Hepatocyte (in vitro differentiated cells): ENCODE results near the gene ZC3HAV1. TPM values are rescaled to one million over a fixed set of nuclear protein-coding genes. Genes with fewer than 3 reads are reported as not detected.
"Not testable (repeated sequence)": the region's sequence is repeated elsewhere in the genome, so short reads cannot be mapped to it uniquely, and the experiment has no call there.

ENCODE experiments used
- DNase-seq: peaks from one replicate; pipeline ENCODE4 v3.0.0-alpha.2; 2016; ENCODE audit warnings: low spot score
- H2AFZ ChIP-seq: fragments of 200-600 bp; sonication (generic); 2 replicates; pipeline ENCODE4 v1.6.0; 2016; ENCODE audit warnings: antibody characterized with exemption, mild to moderate bottlenecking
- H3K27ac ChIP-seq: fragments of 200-600 bp; sonication (generic); 2 replicates; pipeline ENCODE4 v1.5.1; 2016; ENCODE audit warnings: mild to moderate bottlenecking
- H3K27me3 ChIP-seq: fragments of 200-600 bp; sonication (generic); 2 replicates; pipeline ENCODE4 v1.6.1; 2016
- H3K36me3 ChIP-seq: fragments of 200-600 bp; sonication (generic); replicated peaks from 2 replicates; pipeline ENCODE4 v1.5.1; 2016; ENCODE audit warnings: low read depth; ENCODE audit not compliant: insufficient read depth
- H3K4me1 ChIP-seq: fragments of 200-600 bp; sonication (generic); 2 replicates; pipeline ENCODE4 v1.5.1; 2016; ENCODE audit warnings: mild to moderate bottlenecking, moderate library complexity; ENCODE audit not compliant: insufficient read depth
- H3K4me2 ChIP-seq: fragments of 200-600 bp; sonication (generic); 2 replicates; pipeline ENCODE4 v1.6.0; 2016
- H3K4me3 ChIP-seq: fragments of 200-600 bp; sonication (generic); 2 replicates; pipeline ENCODE4 v1.5.1; 2016; ENCODE audit warnings: mild to moderate bottlenecking
- H3K79me2 ChIP-seq: fragments of 200-600 bp; sonication (generic); 2 replicates; pipeline ENCODE4 v1.6.0; 2017; ENCODE audit warnings: mild to moderate bottlenecking
- H3K9me2 ChIP-seq: fragments of 200-600 bp; sonication (generic); replicated peaks from 2 replicates; pipeline ENCODE4 v1.6.0; 2017; ENCODE audit warnings: mild to moderate bottlenecking; ENCODE audit not compliant: insufficient read depth
- H3K9me3 ChIP-seq: fragments of 200-600 bp; sonication (generic); 2 replicates; pipeline ENCODE4 v1.5.1; 2016; ENCODE audit warnings: low read depth, mild to moderate bottlenecking
- H4K20me1 ChIP-seq: fragments of 200-600 bp; sonication (generic); 2 replicates; pipeline ENCODE4 v1.6.0; 2016; ENCODE audit warnings: mild to moderate bottlenecking; ENCODE audit not compliant: insufficient read depth, poor library complexity, severe bottlenecking
- EZH2 ChIP-seq: fragments of 200-600 bp; sonication (generic); IDR thresholded peaks from 2 replicates; pipeline ENCODE4 v1.6.1; 2016; ENCODE audit warnings: antibody characterized with exemption, mild to moderate bottlenecking, borderline replicate concordance
- EZH2phosphoT487 ChIP-seq: fragments of 200-600 bp; sonication (generic); IDR thresholded peaks from one replicate; pipeline ENCODE4 v1.6.1; 2018; ENCODE audit warnings: antibody characterized with exemption, mild to moderate bottlenecking, low read depth, moderate library complexity; ENCODE audit not compliant: unreplicated experiment, severe bottlenecking
- WGBS: methylation state at CpG from one replicate; pipeline ENCODE4 v1.1.6; 2016; ENCODE audit warnings: low lambda C conversion rate; ENCODE audit errors: missing lambda C conversion rate; 5-methylcytosine and 5-hydroxymethylcytosine counted together
- polyA plus RNA-seq: library from polyadenylated mRNA; unstranded; fragments of >200 nt; fragmentation: Nextera tagmentation; extraction: Ambion mirVana; gene quantifications from 2 replicates; pipeline ENCODE4 v1.2.1, GENCODE V29; 2016
- total RNA-seq: library from RNA; depleted of rRNA; stranded (reverse); fragments of >200 nt; gene quantifications from 2 replicates; pipeline ENCODE4 v1.2.3, GENCODE V29; 2014
- TF ChIP-seq, protein P1 (sequence below): fragments of 200-600 bp; sonication (generic); IDR thresholded peaks from 2 replicates; pipeline ENCODE4 v1.5.1; 2016; ENCODE audit warnings: antibody characterized with exemption, mild to moderate bottlenecking; ENCODE audit not compliant: poor library complexity

Gene ZC3HAV1
- total and polyA plus RNA-seq, 2 experiments from 2014 or later: 20.4 to 27.9 TPM

- no peaks in the 10 kb centered on the region for H3K9me2 ChIP-seq
- no peak overlapping the region for H3K27ac ChIP-seq
- peaks cover 9% of the 10 kb centered on the region for H3K4me1 ChIP-seq
- peak overlapping the region; percentile 93 for H3K4me2 ChIP-seq
- peaks cover 2% of the 10 kb centered on the region for H4K20me1 ChIP-seq
- no peaks in the 10 kb centered on the region for H3K36me3 ChIP-seq
- no peak overlapping the region for H2AFZ ChIP-seq
- 91% methylated on average over 3 of the region's 3 CpGs for WGBS
- DNase-seq: no peak
- no peaks in the 10 kb centered on the region for H3K9me3 ChIP-seq
- no peaks in the 10 kb centered on the region for H3K27me3 ChIP-seq
- peaks cover 73% of the 10 kb centered on the region for H3K79me2 ChIP-seq
- H3K4me3 ChIP-seq: no peak overlapping the region
- TF ChIP-seq, protein P1, sequence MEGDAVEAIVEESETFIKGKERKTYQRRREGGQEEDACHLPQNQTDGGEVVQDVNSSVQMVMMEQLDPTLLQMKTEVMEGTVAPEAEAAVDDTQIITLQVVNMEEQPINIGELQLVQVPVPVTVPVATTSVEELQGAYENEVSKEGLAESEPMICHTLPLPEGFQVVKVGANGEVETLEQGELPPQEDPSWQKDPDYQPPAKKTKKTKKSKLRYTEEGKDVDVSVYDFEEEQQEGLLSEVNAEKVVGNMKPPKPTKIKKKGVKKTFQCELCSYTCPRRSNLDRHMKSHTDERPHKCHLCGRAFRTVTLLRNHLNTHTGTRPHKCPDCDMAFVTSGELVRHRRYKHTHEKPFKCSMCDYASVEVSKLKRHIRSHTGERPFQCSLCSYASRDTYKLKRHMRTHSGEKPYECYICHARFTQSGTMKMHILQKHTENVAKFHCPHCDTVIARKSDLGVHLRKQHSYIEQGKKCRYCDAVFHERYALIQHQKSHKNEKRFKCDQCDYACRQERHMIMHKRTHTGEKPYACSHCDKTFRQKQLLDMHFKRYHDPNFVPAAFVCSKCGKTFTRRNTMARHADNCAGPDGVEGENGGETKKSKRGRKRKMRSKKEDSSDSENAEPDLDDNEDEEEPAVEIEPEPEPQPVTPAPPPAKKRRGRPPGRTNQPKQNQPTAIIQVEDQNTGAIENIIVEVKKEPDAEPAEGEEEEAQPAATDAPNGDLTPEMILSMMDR: no peak
- no peak for TF ChIP-seq EZH2phosphoT487
- TF ChIP-seq EZH2: no peak
These were observed 4.0 kb downstream of the ZC3HAV1 start for GRCh38 chr7:139105484-139105883.

- 96% methylated on average over 8 of the region's 8 CpGs for WGBS
- no peak overlapping the region for H3K27ac ChIP-seq
- H3K27me3 ChIP-seq: no peaks in the 10 kb centered on the region
- no peak overlapping the region for H3K4me2 ChIP-seq
- no peak for DNase-seq
- no peaks in the 10 kb centered on the region for H3K9me2 ChIP-seq
- H3K9me3 ChIP-seq: no peaks in the 10 kb centered on the region
- peaks cover 4% of the 10 kb centered on the region for H3K4me1 ChIP-seq
- H3K4me3 ChIP-seq: no peak overlapping the region
- no peak for TF ChIP-seq EZH2
- TF ChIP-seq, protein P1: no peak
- no peak for TF ChIP-seq EZH2phosphoT487
- peaks cover 2% of the 10 kb centered on the region for H4K20me1 ChIP-seq
- H3K36me3 ChIP-seq: no peaks in the 10 kb centered on the region
- no peak overlapping the region for H2AFZ ChIP-seq
- peaks cover 84% of the 10 kb centered on the region for H3K79me2 ChIP-seq
These were observed 5.4 kb downstream of the ZC3HAV1 start for GRCh38 chr7:139104091-139104450.

GRCh38 chr7:139103057-139103815 is 6.3 kb downstream of the ZC3HAV1 start:
- Histone ChIP-seq H3K79me2 (peaks cover 86% of the 10 kb centered on the region), H4K20me1 (peaks cover 2% of the 10 kb centered on the region), H3K4me1 (peaks cover 4% of the 10 kb centered on the region), H3K9me3 (no peaks in the 10 kb centered on the region), H3K27me3 (no peaks in the 10 kb centered on the region), H3K36me3 (no peaks in the 10 kb centered on the region), H3K4me3 (no peak overlapping the region), H2AFZ (no peak overlapping the region), H3K4me2 (no peak overlapping the region), H3K9me2 (no peaks in the 10 kb centered on the region), H3K27ac (no peak overlapping the region)
- WGBS: 91% methylated on average over 5 of the region's 5 CpGs
- TF ChIP-seq, protein P1: no peak
- TF ChIP-seq EZH2: no peak
- TF ChIP-seq EZH2phosphoT487: no peak
- DNase-seq: no peak

GRCh38 chr7:139101637-139102158 is 7.8 kb downstream of the ZC3HAV1 start:
- DNase-seq, H3K4me2 ChIP-seq, H3K36me3 ChIP-seq, H3K27me3 ChIP-seq, H3K4me1 ChIP-seq, H3K4me3 ChIP-seq, H3K9me2 ChIP-seq, H3K27ac ChIP-seq, H4K20me1 ChIP-seq, H2AFZ ChIP-seq, H3K9me3 ChIP-seq: not testable (repeated sequence)
- H3K79me2 ChIP-seq: peaks cover 82% of the 10 kb centered on the region
- WGBS: 44% methylated on average over 3 of the region's 4 CpGs
